ENCODE measurements around the gene LCTL. TPM values are rescaled to one million over a fixed set of nuclear protein-coding genes. Genes with fewer than 3 reads are reported as not detected.

The LCTL gene
- total RNA-seq, 3 donors from 2014 or later: not detected

DNA sequence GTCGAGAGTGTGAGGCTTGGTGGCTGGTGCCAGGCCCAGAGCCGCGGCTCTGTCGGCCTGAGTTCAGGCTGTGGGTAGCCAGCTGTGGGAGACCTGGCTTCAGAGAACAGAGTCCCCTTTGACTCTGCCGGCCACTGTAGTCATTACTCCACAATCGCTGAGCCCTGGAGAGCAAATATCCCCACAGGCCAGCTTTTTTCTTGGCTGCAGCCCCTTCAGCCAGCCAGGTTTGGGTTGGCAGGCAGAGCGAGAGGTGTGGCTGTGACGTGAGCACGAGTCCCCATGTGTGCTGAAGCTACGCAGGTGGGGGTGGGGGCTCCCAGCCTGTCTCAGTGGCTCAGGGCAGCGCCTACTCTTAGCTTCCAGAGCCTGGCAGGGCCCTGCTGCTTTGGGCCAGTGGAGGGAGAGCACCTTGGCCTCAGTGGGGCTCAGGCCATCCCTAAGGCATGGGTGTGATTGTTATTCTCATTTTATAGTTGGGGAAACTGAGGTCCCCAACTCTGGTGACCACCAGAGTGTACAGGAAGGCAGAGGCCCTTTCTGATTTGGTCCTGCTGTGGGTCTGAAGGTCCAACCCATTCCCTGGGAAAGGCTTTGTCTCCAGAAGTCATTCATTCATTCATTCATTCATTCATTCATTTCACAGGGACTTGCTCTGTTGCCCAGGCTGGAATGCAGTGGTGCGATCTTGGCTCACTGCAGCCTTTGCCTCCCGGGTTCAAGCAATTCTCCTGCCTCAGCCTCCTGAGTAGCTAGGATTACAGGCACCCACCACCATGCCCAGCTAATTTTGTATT, 45.7 kb upstream of the LCTL start:
- intact Hi-C loops (cut with DNase I, micrococcal nuclease): loop anchor here in 1 of 2 donors (10.0 kb wide), 2 partner anchors 83 to 163 kb away; no protein-coding TSS in a partner anchor
- TF ChIP-seq, protein P1, sequence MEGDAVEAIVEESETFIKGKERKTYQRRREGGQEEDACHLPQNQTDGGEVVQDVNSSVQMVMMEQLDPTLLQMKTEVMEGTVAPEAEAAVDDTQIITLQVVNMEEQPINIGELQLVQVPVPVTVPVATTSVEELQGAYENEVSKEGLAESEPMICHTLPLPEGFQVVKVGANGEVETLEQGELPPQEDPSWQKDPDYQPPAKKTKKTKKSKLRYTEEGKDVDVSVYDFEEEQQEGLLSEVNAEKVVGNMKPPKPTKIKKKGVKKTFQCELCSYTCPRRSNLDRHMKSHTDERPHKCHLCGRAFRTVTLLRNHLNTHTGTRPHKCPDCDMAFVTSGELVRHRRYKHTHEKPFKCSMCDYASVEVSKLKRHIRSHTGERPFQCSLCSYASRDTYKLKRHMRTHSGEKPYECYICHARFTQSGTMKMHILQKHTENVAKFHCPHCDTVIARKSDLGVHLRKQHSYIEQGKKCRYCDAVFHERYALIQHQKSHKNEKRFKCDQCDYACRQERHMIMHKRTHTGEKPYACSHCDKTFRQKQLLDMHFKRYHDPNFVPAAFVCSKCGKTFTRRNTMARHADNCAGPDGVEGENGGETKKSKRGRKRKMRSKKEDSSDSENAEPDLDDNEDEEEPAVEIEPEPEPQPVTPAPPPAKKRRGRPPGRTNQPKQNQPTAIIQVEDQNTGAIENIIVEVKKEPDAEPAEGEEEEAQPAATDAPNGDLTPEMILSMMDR (IDR thresholded peaks at IDR 0.05): no peak
- H3K36me3 ChIP-seq (ENCODE audit: low read depth): no peaks in the 10 kb centered on the region
- DNase-seq (no peak), ATAC-seq (no peak)
- no peak overlapping the region for H3K4me3 ChIP-seq
- peaks cover 2% of the 10 kb centered on the region for H3K4me1 ChIP-seq (ENCODE audit: low read depth)
- H3K9me3 ChIP-seq: no peaks in the 10 kb centered on the region

DNA sequence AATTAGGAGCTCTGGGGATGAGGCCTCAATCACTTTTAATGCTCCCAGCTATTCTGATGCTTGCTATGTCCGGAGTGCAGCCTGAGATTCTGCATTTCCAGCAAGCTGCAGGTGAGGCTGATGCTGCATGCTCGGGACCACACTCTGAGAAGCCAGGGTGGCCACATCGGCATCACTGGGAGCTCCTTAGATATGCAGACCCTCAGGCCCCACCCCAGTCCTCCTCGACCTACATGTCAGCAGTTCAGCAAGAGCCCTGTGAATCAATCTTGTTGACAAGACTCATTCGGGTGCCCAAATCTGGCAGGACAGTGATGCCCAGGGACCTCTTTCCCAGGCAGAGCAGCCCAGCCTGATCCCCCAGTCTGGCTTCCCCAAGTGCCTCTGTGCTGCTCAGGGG, 44.1 kb upstream of the LCTL start:
- H3K4me3 ChIP-seq: no peak overlapping the region
- no peaks in the 10 kb centered on the region for H3K36me3 ChIP-seq (ENCODE audit: low read depth)
- DNase-seq: no peak
- no peaks in the 10 kb centered on the region for H3K4me1 ChIP-seq (ENCODE audit: low read depth)
- TF ChIP-seq, protein P1 (IDR thresholded peaks at IDR 0.05): no peak
- no peak for ATAC-seq
- no peaks in the 10 kb centered on the region for H3K9me3 ChIP-seq
- intact Hi-C loops (cut with DNase I, micrococcal nuclease): loop anchor here (10.0 kb wide), 3 partner anchors 85 to 255 kb away; no protein-coding TSS in a partner anchor

DNA sequence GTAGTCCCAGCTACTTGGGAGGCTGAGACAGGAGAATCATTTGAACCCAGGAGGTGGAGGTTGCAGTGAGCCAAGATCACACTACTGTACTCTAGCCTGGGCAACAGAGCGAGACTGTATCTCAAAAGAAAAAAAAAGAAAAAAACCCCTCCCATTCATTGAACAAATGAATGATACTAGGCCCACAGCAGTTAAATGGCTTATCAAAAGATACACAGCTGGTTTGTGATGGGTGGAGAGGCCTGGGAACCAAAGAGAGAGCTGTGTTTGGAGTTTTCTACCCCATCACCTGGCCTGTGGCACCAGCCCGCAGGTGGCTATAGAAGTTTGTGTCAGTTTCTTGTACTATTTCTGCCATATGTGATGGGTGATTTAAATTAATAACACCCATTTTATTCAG, 43.1 kb upstream of the LCTL start:
- ATAC-seq (no peak), DNase-seq (no peak)
- Histone ChIP-seq H3K36me3 (ENCODE audit: low read depth) (no peaks in the 10 kb centered on the region), H3K9me3 (no peaks in the 10 kb centered on the region), H3K4me1 (ENCODE audit: low read depth) (no peaks in the 10 kb centered on the region), H3K4me3 (no peak overlapping the region)
- TF ChIP-seq, protein P1 (IDR thresholded peaks at IDR 0.05): no peak
- intact Hi-C loops (cut with DNase I, micrococcal nuclease): loop anchor here in 1 of 2 donors (10.0 kb wide), 1 partner anchor 256 kb away; no protein-coding TSS in a partner anchor

DNA sequence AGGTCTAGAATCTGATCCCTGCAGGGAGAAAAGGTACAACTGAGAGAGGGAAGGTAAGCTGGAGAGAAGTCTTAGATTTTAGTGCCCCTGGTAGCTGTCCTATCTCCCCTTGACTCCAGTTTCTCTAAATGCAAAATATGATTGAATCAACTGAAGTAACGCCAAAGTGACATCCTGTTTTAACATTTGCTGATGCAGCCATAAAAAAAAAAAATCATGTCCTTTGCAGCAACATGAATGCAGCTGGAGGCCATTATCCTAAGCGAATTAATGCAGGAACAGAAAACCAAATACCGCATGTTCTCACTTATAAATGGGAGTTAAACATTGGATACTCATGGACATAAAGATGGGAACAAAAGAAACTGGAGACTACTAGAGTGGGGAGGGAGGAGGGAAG, 42.4 kb upstream of the LCTL start:
- TF ChIP-seq, protein P1 (IDR thresholded peaks at IDR 0.05): no peak
- DNase-seq (no peak), ATAC-seq (no peak)
- H3K36me3 ChIP-seq (ENCODE audit: low read depth): no peaks in the 10 kb centered on the region
- H3K4me1 ChIP-seq (ENCODE audit: low read depth): no peaks in the 10 kb centered on the region
- H3K9me3 ChIP-seq: no peaks in the 10 kb centered on the region
- no peak overlapping the region for H3K4me3 ChIP-seq
- intact Hi-C loops (cut with DNase I, micrococcal nuclease): loop anchor here in 1 of 2 donors (10.0 kb wide), 1 partner anchor 257 kb away; no protein-coding TSS in a partner anchor

DNA sequence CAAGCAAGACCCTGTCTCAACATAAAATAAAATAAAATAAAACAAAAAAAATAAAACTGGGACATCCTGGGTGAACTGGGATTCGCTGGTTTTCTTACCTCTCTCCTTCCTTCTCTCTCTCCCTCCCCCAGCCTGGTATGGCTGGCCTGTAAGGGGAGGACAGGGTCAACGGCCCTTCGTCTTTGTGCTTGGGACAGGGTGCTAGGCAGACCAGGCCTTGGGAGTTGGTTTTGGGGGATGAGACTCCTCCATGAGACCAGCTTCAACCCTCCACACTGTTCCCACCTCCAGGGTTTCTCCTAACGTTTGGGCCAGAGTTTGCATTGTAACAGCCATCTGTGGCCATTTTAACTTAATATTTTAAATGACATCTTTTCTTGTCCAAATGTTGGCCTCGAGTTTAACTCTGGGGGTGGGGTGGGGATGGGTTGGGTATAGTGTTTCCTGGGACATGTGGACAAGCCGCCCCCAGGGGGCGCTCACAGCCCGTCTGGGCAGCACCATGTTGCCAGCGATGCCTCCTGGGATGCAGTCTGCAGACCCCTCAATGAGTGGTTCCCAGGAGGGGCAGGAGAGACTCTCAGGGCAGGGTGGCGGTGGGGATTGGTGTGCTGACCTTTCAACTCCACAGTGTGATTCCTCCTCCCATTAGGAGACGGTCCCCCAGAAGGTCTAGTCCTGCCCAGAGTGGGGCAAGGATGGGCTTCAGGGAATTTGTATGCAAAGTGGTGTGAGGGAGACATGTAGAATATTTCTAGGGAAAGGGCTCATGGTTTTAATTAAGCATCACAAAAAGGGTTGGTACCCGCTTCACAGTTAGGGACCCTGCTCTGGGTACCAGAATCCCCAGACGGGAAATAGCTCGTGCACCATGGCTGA, 37.7 kb upstream of the LCTL start:
- Histone ChIP-seq H3K9me3 (no peaks in the 10 kb centered on the region), H3K4me3 (no peak overlapping the region), H3K36me3 (ENCODE audit: low read depth) (no peaks in the 10 kb centered on the region), H3K4me1 (ENCODE audit: low read depth) (no peaks in the 10 kb centered on the region)
- TF ChIP-seq, protein P1 (IDR thresholded peaks at IDR 0.05): peak; percentile 64
- DNase-seq (peak in 2 of 3 donors; percentile 80 to 81), ATAC-seq (peak; percentile 88)
- intact Hi-C loops (cut with DNase I, micrococcal nuclease): loop anchor here (5.0 to 10.0 kb wide), 2 partner anchors 249 to 261 kb away; no protein-coding TSS in a partner anchor
